HEK293T (cell line): ENCODE results near the gene C1orf198.

Experiments used
- FOXM1 ChIP-seq: fragments of 450-650 bp; IDR thresholded peaks from 2 replicates; pipeline ENCODE4 v1.6.1; 2017; ENCODE audit warnings: mild to moderate bottlenecking, borderline replicate concordance
- SP1 ChIP-seq: fragments of 450-650 bp; IDR thresholded peaks from 2 replicates; pipeline ENCODE4 v1.6.1; 2017

DNA sequence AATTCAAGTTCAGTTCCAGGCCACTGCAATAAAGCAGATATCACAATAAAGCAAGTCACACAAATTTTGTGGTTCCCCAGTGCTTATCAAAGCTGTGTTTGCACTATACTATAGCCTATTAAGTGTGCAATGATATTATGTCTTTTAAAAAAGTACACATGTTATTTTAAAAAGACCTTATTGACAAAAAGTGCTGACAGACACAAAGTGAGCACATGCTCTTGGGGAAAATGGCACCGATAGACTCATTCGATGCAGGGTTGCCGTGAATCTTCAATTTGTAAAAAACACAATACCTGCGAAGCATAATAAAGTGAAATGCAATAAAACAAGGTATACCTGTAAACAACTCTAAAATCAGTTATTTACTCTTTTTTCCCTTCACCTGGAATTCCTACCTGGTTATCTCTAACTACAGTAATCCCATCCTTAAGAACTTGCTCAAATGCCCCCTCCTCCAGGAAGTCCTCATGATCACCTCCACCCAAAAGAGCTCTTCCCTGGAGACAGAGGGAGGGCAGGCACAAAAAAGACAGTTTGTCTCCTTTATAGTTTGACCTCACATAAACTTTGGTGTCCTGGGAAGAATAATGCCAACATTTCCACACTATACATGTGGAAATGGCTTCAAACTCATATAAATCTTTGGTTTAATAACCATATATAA lies 9.7 kb upstream of the C1orf198 start:
- TF ChIP-seq SP1 (no peak), FOXM1 (no peak)
